GM18508 (cell line): Measurements from ENCODE around the gene COMMD7.
"Not testable (repeated sequence)": the region's sequence is repeated elsewhere in the genome, so short reads cannot be mapped to it uniquely, and the experiment has no call there.

ENCODE experiments used
- ATAC-seq: cut with Tn5 transposase; IDR thresholded peaks from one replicate; pipeline ENCODE4 v1.9.1; 2021; ENCODE audit warnings: moderate number of reproducible peaks; ENCODE audit not compliant: insufficient read depth, unreplicated experiment

The COMMD7 gene

GRCh38 chr20:32737371-32738223, 5.7 kb downstream of the COMMD7 start:
- no peak for ATAC-seq

GRCh38 chr20:32731882-32732266, 11.4 kb downstream of the COMMD7 start:
- ATAC-seq: no peak

- ATAC-seq: not testable (repeated sequence)
Measured at GRCh38 chr20:32729334-32729733, 13.9 kb downstream of the COMMD7 start.

DNA sequence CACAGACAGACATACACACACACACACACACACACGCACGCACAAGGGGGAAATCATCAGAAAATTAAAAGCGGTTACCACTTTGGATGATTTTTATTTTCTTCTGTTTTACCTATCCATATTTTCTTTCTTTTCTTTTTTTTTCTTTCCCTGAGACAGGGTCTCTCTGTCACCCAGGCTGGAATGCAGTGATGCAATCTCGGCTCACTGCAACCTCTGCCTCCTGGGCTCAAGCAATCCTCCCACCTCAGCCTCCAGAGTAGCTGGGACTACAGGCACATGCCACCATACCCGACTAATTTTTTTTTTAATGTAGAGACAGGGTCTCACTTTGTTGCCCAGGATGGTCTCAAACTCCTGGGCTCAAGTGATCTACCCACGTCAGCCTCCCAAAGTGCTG, 14.8 kb downstream of the COMMD7 start:
- ATAC-seq: not testable (repeated sequence)

DNA sequence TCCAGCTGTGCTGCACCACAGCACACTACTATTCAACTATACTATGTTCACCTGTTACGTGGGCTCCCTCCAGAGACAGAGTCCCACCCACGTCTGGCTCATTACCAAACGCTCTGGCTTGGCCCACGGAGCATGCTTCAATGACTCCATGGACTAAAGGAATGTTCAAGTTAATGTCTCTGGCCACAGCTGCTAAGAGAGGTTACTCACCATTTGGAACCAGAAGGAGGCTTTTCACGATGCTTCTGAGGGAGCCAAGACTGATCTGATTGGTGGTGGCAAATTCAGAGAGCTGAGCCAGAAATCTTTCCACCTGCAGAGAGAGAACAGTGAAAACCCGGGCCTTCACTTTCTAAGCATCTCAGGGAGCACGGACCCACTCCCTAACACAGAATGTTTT, 15.6 kb downstream of the COMMD7 start:
- ATAC-seq: no peak

DNA sequence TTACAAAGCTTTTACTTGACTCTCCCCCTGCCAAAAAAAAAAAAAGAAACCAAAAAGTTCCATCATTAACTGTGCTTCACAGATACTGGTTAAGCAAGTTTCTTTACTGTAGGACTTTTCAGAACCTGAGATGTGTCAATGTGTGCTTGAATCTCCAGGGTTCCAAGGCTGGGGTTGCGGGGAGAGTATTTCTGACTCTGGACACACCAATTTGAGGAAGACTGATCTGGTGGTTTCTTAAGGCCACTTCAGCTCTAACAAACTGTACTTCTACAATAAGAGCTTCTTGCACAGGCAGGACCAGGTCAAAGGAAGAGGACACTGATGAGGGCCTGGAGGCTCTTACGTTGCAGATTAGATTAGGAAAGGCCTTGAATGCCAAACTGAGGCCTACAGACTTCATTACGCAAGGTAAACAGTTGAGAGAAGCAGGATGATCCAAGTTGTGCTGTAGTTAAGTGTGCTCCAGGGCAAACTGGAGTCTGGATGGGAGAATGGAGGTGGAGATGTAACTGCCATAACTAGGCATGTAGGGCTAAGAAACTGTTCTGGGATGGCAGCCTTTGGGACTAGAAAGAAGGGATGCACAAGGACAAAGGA, 24.4 kb downstream of the COMMD7 start:
- no peak for ATAC-seq

- ATAC-seq: no peak
Measured at GRCh38 chr20:32711346-32711745, 31.9 kb downstream of the COMMD7 start.

- no peak for ATAC-seq
Measured at GRCh38 chr20:32709632-32710121, 33.6 kb downstream of the COMMD7 start.

GRCh38 chr20:32709029-32709631, 34.1 kb downstream of the COMMD7 start:
- ATAC-seq: not testable (repeated sequence)

DNA sequence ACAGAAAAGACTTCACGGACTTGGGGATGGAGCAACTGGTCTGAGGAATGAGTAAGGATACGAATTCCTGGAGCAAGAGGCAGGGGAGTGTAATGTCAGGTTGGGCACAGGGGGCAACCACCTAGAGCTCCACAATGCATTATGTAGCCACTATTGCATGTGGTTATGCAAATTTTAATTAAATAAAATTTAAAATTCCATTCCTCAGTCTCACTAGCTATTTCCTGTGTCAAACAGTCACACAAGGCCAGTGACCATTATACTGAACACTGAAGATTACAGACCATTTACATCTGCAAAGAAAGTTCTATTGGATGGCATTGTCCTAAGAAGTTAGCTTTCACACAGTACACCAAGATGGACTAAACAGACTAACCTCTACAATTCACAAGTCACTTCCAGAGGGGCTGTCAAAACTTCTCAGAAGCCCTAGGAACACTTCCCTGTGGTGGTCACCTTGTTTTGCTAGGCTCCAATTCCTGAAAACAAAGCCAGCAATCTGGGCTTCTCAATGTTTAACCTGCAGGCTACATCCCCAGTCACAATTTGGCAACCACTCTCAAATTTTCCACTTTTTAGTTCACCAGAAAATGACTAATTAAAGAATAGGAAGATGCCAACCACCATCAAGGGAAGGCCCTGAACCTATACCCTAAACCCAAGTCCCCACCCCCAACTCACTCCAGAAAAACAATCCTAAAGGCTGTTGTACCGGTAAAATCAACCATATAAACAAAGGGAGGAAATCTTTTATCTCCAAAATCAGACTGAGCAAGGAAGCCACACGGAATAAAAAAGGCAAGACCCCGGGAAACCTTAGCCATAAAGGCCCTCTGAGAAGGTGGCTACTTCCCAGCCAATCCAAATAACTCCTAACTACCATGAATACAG, 35.3 kb downstream of the COMMD7 start:
- ATAC-seq: no peak

GRCh38 chr20:32706486-32706885, 36.8 kb downstream of the COMMD7 start:
- no peak for ATAC-seq

DNA sequence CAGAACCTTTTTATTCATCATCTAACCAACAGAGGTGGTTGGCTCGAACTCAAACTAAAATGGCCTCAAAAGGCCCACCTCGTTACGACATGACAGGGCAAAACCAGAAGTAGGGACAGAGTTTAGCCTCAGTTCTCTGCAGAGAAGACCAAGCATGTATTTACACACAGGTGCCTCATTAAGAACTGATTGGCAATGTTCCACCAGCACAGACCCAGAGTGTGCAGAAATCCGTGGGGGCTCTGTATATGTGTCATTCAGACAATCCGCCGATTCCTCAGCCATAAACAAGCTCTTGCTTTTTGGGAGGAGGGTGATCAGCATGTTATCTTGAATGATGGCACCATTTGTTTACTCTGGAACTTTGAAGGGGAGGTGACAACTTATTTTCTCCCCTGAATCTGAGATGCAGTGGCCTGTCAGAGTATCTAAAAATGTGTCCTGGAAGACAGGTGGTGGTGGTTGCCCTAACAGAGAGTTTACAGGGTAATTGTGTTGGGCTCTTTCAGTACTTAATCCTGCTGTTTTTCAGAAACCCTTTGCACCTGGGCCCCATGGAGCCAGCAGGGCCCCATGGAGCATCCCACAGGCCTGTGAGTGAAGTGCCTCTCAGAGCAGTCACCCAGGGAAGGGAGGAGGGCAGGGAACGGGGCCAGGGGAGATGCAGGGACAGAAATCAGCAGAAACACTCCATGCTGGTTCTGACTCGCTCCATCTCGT, 40.4 kb downstream of the COMMD7 start:
- ATAC-seq: no peak

DNA sequence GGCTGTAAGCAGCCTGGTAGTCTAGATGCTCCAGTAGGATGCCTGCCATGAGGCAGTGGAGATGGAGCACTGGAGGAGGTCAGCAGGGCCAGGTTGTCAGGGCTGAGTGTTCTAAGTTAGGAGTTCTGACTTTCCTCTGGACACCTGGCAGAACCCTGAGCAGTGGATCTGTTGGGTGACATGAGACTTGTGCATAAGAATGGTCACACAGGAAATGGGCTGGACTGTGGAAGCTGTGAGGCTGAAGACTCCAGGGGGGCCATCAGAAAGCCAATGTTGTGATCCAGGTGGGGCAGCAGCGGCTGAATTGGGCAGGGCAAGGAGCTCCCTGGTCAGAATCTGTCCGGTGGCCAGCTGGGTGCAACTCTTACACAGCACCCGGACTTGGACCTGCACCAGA, 45.7 kb downstream of the COMMD7 start:
- no peak for ATAC-seq

DNA sequence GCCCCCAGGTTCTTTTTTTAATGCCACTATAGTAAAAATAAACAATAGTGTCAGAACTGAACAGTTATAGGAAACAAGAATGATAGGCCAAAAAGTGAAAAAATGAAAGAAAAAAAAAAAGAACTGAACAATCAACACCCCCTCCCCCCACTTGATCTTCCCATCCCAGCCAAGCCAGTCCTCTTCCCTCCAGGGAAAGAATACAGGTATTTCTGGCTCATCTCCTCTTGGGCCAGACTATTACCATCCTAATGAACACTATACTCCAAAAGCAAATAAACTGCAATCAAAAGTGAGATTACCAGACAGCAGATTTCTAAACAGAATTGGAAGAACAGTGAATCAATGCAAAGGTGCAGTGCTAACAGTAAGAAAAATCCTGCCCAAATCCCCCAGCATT, 48.2 kb downstream of the COMMD7 start:
- no peak for ATAC-seq

DNA sequence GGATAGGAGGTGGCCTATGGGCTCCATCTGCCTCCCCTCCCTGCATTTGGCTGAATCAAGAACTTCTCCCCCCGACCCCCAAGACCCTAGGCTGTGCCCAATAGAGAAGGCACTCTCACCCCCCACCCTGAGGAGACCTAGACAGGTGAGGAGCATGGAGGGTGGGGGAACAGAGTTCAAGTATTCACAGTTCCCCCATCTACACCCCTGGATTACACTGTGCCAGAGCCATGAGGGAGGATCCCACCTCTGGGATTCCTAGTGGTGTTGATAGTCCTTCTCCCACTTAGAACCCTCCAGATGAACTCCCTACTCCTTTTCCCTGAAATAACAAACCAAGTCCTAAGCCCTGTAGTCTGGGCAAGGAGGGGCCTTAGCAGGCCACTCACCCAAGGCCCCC, 54.3 kb downstream of the COMMD7 start:
- not testable (repeated sequence) for ATAC-seq

GRCh38 chr20:32687180-32687532, 56.1 kb downstream of the COMMD7 start:
- ATAC-seq: no peak

GRCh38 chr20:32686530-32687179, 56.6 kb downstream of the COMMD7 start:
- ATAC-seq: no peak

- no peak for ATAC-seq
Measured at GRCh38 chr20:32685541-32686529, 57.4 kb downstream of the COMMD7 start.
